ENCODE measurements around the gene CABCOCO1. TPM values are rescaled to one million over a fixed set of nuclear protein-coding genes. Genes with fewer than 3 reads are reported as not detected.
"Not testable (repeated sequence)": the region's sequence is repeated elsewhere in the genome, so short reads cannot be mapped to it uniquely, and the experiment has no call there.

The CABCOCO1 gene
- total and polyA plus RNA-seq, 10 of the 15 experiments (the other 5 are each of a cell fraction or from before 2014, with no cell fraction given), result not detected

- no peak for FAIRE-seq
- WGBS (ENCODE audit: insufficient coverage, insufficient replicate concordance, low lambda C conversion rate, missing lambda C conversion rate), result 53% methylated on average over 11 of the region's 11 CpGs
- BruUV-seq (replicated peaks), result no TSS peak
These were observed 26.0 kb downstream of the CABCOCO1 start for GRCh38 chr10:61688551-61689308.

GRCh38 chr10:61691667-61692066 lies 28.9 kb downstream of the CABCOCO1 start:
- WGBS (ENCODE audit: insufficient coverage, insufficient replicate concordance, low lambda C conversion rate, missing lambda C conversion rate), result 0% methylated on average over 2 of the region's 2 CpGs
- H4K20me1 ChIP-seq (ENCODE audit: control insufficient read depth, insufficient read depth); H3K79me2 ChIP-seq (ENCODE audit: control insufficient read depth, insufficient read depth, low read length); H3K4me3 ChIP-seq; H3K4me2 ChIP-seq (ENCODE audit: control insufficient read depth, insufficient read depth); H3K27ac ChIP-seq (ENCODE audit: control insufficient read depth, insufficient read depth); H3K36me3 ChIP-seq (ENCODE audit: control insufficient read depth in 2 of 2, insufficient read depth in 2 of 2, low read length in 1 of 2); SMC1A ChIA-PET (ENCODE audit: uncharacterized antibody, unreplicated experiment); DNase-seq (ENCODE audit: low read depth, low spot score); H2AFZ ChIP-seq (ENCODE audit: control insufficient read depth, low read depth, low read length); POLR2A ChIA-PET; RAD21 ChIA-PET (ENCODE audit: unreplicated experiment); H3K9me3 ChIP-seq (replicated peaks; ENCODE audit: control insufficient read depth, insufficient read depth, low read length); in situ Hi-C loops (cut with MboI); CTCF ChIA-PET; ATAC-seq; BruUV-seq (replicated peaks); H3K27me3 ChIP-seq (replicated peaks in 1 of 2; ENCODE audit: control insufficient read depth in 2 of 2, insufficient read depth in 2 of 2, low read length in 1 of 2); H3K9ac ChIP-seq (ENCODE audit: control insufficient read depth, insufficient read depth, low read length); FAIRE-seq; intact Hi-C loops (cut with micrococcal nuclease; ENCODE audit: unreplicated experiment); H3K4me1 ChIP-seq (ENCODE audit: control insufficient read depth, insufficient read depth, low read length): not testable (repeated sequence)

More at GRCh38 chr10:61688551-61689308, 26.0 kb downstream of the CABCOCO1 start:
- Histone ChIP-seq H2AFZ (ENCODE audit: control insufficient read depth, low read depth, low read length) (no peak overlapping the region), H3K27ac (ENCODE audit: control insufficient read depth, insufficient read depth) (no peak overlapping the region), H3K36me3 (ENCODE audit: control insufficient read depth in 2 of 2, insufficient read depth in 2 of 2, low read length in 1 of 2) (no peaks in the 10 kb centered on the region), H3K4me2 (ENCODE audit: control insufficient read depth, insufficient read depth) (no peak overlapping the region), H3K4me1 (ENCODE audit: control insufficient read depth, insufficient read depth, low read length) (no peaks in the 10 kb centered on the region), H3K4me3 (no peak overlapping the region), H3K27me3 (replicated peaks in 1 of 2; ENCODE audit: control insufficient read depth in 2 of 2, insufficient read depth in 2 of 2, low read length in 1 of 2) (no peaks in the 10 kb centered on the region; a peak in 1 of 4 replicates), H4K20me1 (ENCODE audit: control insufficient read depth, insufficient read depth) (no peaks in the 10 kb centered on the region), H3K9me3 (replicated peaks; ENCODE audit: control insufficient read depth, insufficient read depth, low read length) (no peaks in the 10 kb centered on the region), H3K79me2 (ENCODE audit: control insufficient read depth, insufficient read depth, low read length) (no peaks in the 10 kb centered on the region), H3K9ac (ENCODE audit: control insufficient read depth, insufficient read depth, low read length) (no peak overlapping the region)
- ChIA-PET CTCF (no interaction called here), SMC1A (ENCODE audit: uncharacterized antibody, unreplicated experiment) (no interaction called here), RAD21 (ENCODE audit: unreplicated experiment) (no interaction called here), POLR2A (no interaction called here)
- ATAC-seq (no peak), DNase-seq (ENCODE audit: low read depth, low spot score) (no peak)
- in situ Hi-C loops (cut with MboI) (no loop called here), intact Hi-C loops (cut with micrococcal nuclease; ENCODE audit: unreplicated experiment) (no loop called here)
- no peak for TF ChIP-seq POLR2AphosphoS5 (IDR thresholded peaks at IDR 0.05; ENCODE audit: low read length)
- TF ChIP-seq SIN3A (IDR thresholded peaks at IDR 0.05; ENCODE audit: low read depth, low read length), result no peak
- no peak for TF ChIP-seq MTA2 (IDR thresholded peaks at IDR 0.05; ENCODE audit: low read depth)
- TF ChIP-seq SIX5 (IDR thresholded peaks at IDR 0.05; ENCODE audit: low read depth, low read length, severe bottlenecking), result no peak
- TF ChIP-seq YBX1 (IDR thresholded peaks at IDR 0.05), result no peak
- TF ChIP-seq HDAC6 (IDR thresholded peaks at IDR 0.05; ENCODE audit: unreplicated experiment), result no peak
